ENCODE data around the gene NQO2. TPM values are rescaled to one million over a fixed set of nuclear protein-coding genes. Genes with fewer than 3 reads are reported as not detected.

NQO2 gene
- total RNA-seq, 1 experiment from 2014 or later = 105 TPM

GRCh38 chr6:2976060-2976459 is 23.6 kb upstream of the NQO2 start:
- peaks cover 5% of the 10 kb centered on the region; the same call in 1 of the 2 replicates for H3K27me3 Mint-ChIP-seq (ENCODE audit: low read depth)
- H3K4me2 ChIP-seq (ENCODE audit: insufficient read depth, insufficient read length, low read length) = no peak overlapping the region

More at GRCh38 chr6:2976060-2976459, 23.6 kb upstream of the NQO2 start:
- Histone ChIP-seq H2BK120ac (ENCODE audit: low read depth, low read length, poor library complexity, severe bottlenecking) (no peak overlapping the region), H3K14ac (ENCODE audit: insufficient read depth, low read length) (no peak overlapping the region), H3T11ph (ENCODE audit: low read length) (no peak overlapping the region), H3K79me2 (ENCODE audit: insufficient read depth, low read length) (no peaks in the 10 kb centered on the region), H3K18ac (ENCODE audit: insufficient read length, low read depth, low read length) (no peak overlapping the region), H3K23me2 (ENCODE audit: insufficient read length, low read depth, low read length, poor library complexity, severe bottlenecking) (peaks cover 6% of the 10 kb centered on the region), H4K5ac (ENCODE audit: insufficient read length, low read depth, low read length) (no peak overlapping the region), H4K8ac (replicated peaks; ENCODE audit: insufficient read length, low read depth, low read length) (no peak overlapping the region), H3K4ac (ENCODE audit: low read depth, low read length) (no peak overlapping the region), H3K4me1 (ENCODE audit: insufficient read depth, low read length) (peaks cover 9% of the 10 kb centered on the region; the same call in 1 of the 2 replicates), H2BK12ac (ENCODE audit: insufficient read length, low read depth, low read length) (no peak overlapping the region), H3K27ac (ENCODE audit: insufficient read length, low read depth, low read length) (no peak overlapping the region), H2AK5ac (ENCODE audit: insufficient read length, low read length) (no peak overlapping the region), H3K56ac (ENCODE audit: insufficient read length, low read depth, low read length) (no peak overlapping the region), H2AFZ (ENCODE audit: low read length) (no peak overlapping the region), H4K20me1 (ENCODE audit: control insufficient read depth, insufficient read depth, insufficient read length) (no peaks in the 10 kb centered on the region), H3K9ac (ENCODE audit: extremely low read depth, insufficient read length, low read length) (no peak overlapping the region), H3K9me3 (ENCODE audit: control insufficient read depth, low read depth, low read length) (no peaks in the 10 kb centered on the region), H2BK15ac (ENCODE audit: low read depth, low read length) (no peak overlapping the region), H2BK20ac (ENCODE audit: low read depth, low read length, poor library complexity, severe bottlenecking) (no peak overlapping the region), H3K27me3 (ENCODE audit: insufficient read depth, low read length) (no peaks in the 10 kb centered on the region), H3K23ac (ENCODE audit: insufficient read length, low read depth, low read length) (no peak overlapping the region), H4K91ac (ENCODE audit: insufficient read length, low read depth, low read length) (no peak overlapping the region), H3K79me1 (ENCODE audit: insufficient read depth, low read depth, low read length, poor library complexity, severe bottlenecking) (no peaks in the 10 kb centered on the region), H2BK5ac (ENCODE audit: insufficient read length, low read length) (no peak overlapping the region)
- peaks cover 0 to 4% of the 10 kb centered on the region in 2 experiments; a peak in 2 of 5 replicates for H3K9me3 Mint-ChIP-seq
- H3K27ac Mint-ChIP-seq = no peak overlapping the region
- H3K4me3 Mint-ChIP-seq = no peak overlapping the region
- peaks cover 31 to 41% of the 10 kb centered on the region in 2 experiments for H3K4me1 Mint-ChIP-seq
- no peak for DNase-seq
- WGBS (ENCODE audit: extremely low coverage, insufficient read length, low lambda C conversion rate) = no CpG with 5 or more reads among the region's 5 CpGs
- TF ChIP-seq CTCF (conservative IDR thresholded peaks at IDR 0.05) = no peak
- H3K36me3 Mint-ChIP-seq (ENCODE audit: insufficient read depth in 1 of 3, low read depth in 3 of 3) = no peaks in the 10 kb centered on the region

Data from H9 (cell line).